ENCODE data around the gene ADCY6. TPM values are rescaled to one million over a fixed set of nuclear protein-coding genes. Genes with fewer than 3 reads are reported as not detected.

Gene ADCY6
- polyA plus RNA-seq, 1 donor, result 94.3 TPM

- DNase-seq, result no peak
Observed at GRCh38 chr12:48816143-48816854, 27.4 kb upstream of the ADCY6 start.

DNA sequence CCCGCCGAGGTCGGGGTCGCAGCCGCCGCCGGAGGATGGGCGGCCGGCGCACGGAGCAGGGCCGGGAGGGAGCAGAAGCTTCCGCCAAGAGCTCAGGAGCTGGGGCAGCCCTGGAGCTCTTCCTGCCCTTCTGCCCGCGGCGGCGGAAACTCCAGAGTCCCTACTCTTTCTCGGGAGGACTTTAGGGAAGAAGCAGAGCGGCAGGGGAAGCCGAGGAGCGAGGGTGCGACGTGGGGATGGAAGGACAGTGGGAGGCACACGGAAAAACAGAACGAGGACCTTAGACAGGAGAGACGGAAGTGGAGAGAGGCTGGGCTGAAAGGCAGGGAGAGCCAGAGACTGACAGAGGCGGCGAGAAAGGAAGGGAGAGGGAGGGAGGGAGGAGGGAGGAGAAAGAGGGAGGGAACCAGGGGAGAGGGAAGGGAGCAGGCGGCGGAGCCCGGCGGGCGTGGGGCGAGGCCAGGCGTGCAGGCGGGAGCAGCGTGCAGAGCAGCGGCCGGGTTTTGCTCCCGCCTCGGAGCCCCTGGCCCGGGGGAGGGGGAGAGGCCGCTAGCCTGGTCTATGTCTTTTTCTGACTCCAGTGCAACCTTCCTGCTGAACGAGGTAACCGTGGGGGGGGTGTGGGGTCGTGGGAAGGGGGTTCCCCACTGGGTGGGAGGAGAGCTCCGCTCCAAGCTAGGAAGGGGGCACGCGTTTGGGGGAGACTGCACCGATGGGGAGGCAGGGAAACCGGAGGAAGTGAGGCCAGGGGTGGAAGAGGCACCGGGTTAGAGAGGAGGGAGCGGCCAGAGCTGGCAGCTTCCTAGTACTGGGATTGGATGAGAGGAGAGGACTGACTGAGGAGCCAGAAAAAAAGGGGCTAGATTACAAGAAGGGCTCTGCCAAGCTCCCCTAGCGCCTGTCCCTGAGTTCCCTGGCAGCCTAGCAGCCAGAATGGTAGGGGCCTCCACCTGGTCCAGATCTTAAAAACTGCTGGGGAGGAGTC, 26.5 kb upstream of the ADCY6 start:
- peak; percentile 81 for DNase-seq

- DNase-seq, result peak; percentile 78
Observed at GRCh38 chr12:48814262-48815125, 25.6 kb upstream of the ADCY6 start.

GRCh38 chr12:48813465-48814261, 24.8 kb upstream of the ADCY6 start:
- DNase-seq, result peak; percentile 46

- no peak for DNase-seq
Observed at GRCh38 chr12:48812389-48812788, 23.5 kb upstream of the ADCY6 start.

GRCh38 chr12:48811437-48812090, 22.7 kb upstream of the ADCY6 start:
- no peak for DNase-seq

DNA sequence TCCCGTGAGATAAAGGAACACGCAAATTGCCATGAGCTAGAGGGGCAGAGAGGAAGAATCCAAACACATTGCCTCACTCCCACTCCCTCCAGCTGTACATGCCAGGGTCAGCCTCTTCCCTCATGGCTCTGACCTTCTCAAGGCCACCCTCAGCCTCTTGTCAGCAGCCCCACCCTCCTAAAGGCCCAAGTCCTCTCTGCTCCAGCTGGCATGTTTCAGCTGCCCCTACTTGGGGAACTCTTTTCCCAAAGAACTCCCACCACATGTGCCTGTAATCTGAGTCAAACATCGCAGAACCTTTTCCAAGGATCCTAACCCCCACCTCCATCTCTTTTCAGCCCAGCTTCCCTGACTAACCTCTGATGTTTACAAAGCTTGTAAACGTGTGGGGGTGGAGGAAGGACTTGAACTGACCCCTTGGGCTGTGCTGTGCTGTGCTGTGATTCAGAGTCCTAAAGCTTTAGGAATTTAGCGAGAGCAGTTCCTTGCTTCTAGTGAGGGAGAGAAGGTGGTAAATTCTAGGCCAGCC, 22.1 kb upstream of the ADCY6 start:
- DNase-seq, result no peak

GRCh38 chr12:48807981-48808380, 19.1 kb upstream of the ADCY6 start:
- DNase-seq, result no peak

GRCh38 chr12:48803675-48804074, 14.8 kb upstream of the ADCY6 start:
- DNase-seq, result no peak

DNA sequence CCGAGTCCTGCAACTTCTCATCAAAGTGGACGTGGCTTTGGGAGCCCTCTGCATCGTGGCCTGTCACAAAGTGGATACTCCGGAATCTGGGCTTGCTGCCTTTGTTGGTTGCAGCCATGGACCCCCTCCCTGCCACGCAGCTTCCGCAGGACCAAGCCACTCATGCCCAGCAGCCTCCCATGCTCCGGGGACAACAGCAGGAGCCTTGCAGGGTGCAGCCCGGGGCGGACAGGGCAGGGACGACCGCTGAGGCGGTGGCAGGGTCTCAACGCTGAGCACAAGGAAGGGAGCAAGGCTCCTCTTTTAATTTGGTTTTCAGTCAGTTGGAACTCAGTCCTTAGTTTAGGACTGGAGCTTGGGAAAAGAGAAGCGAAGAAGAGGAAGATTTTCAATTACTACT, 12.1 kb upstream of the ADCY6 start:
- DNase-seq, result no peak

DNA sequence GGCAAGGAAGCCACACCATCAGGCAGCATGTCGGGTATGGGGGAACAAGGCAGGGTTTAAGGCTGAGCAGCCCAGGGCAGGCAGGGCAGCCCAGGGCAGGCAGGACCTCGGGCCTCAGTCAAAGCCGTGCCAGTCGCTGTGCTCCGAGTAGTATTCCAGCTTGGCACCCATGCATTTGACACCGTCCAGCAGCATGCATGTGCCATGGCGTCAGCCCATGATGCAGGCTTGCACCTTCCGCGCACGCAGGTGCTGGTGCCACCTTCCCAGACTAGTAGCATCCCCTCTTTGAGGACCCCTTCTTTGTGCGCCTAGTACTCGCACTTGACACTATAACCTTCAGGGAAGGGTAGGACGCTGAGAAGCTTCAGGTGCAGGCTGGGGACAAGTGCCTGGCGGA, 11.6 kb upstream of the ADCY6 start:
- no peak for DNase-seq

- no peak for DNase-seq
Observed at GRCh38 chr12:48796976-48797375, 8.1 kb upstream of the ADCY6 start.

- peak; percentile 80 for DNase-seq
Observed at GRCh38 chr12:48795550-48796455, 6.9 kb upstream of the ADCY6 start.

GRCh38 chr12:48794870-48795269, 6.0 kb upstream of the ADCY6 start:
- DNase-seq, result no peak

DNA sequence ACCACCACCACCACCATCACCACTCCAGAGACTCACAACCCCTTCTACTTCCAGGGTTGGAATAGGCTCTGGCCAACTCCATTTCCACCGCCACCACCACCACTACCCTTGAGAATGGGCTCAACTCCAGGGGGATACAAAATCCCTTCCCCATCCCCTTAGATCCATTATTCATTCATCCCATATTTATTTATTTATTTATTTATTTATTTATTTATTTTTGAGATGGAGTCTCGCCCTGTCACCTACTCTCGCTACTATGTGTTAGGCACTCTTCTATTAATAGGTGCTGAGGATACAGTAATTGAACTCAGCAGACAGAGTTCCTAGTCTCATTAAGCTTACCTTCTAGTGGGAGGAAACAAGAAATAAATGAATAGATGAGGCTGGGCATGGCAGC, 4.8 kb upstream of the ADCY6 start:
- no peak for DNase-seq

- DNase-seq, result no peak
Observed at GRCh38 chr12:48789858-48790326, 1.0 kb upstream of the ADCY6 start.

DNA sequence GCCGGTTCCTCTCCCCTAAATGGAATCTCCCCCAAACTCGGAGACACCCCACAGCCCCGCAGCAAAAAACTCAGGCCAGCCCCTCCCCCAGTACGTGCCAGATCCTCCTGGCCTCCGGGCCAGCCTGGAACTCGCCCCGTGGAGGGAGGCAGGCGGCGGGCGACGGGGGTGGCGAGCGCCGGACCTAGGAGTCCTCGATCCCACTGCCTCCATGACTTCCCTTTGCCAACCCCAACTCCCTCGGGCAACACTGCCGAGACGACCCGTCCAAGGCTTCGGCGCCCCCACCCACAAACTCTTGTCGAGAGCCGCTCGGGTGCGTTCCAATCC, 400 bp downstream of the ADCY6 start:
- DNase-seq, result no peak

- no peak for DNase-seq
Observed at GRCh38 chr12:48787791-48788523, 932 bp downstream of the ADCY6 start.
